Natural killer cell (primary cell): ENCODE data around the gene HUNK. TPM values are rescaled to one million over a fixed set of nuclear protein-coding genes. Genes with fewer than 3 reads are reported as not detected.

Experiments used
- ATAC-seq, 3 donors: fragments of 150-1000 bp in 2 of 3; fragments of 200-7000 bp in 1 of 3; cut with Tn5 transposase; 1 replicate in 1 of 3; 2 replicates in 2 of 3; pipeline ENCODE4 v1.10.0; 2021; ENCODE audit warnings: mild to moderate bottlenecking in 2 of 3, moderate library complexity in 2 of 3
- DNase-seq, 2 donors: peaks; one replicate each; pipeline versions ENCODE4 v3.0.0 to v3.0.0-alpha.2; 2013 to 2021; ENCODE audit warnings: mixed read lengths in 1 of 2
- H3K27ac ChIP-seq: one replicate; pipeline ENCODE4 v1.5.1; 2013; ENCODE audit warnings: mild to moderate bottlenecking, low read length
- H3K27me3 ChIP-seq: one replicate; pipeline ENCODE4 v1.6.1; 2013; ENCODE audit warnings: low read length; ENCODE audit not compliant: control insufficient read depth, insufficient read depth
- H3K36me3 ChIP-seq: one replicate; pipeline ENCODE4 v1.6.1; 2013; ENCODE audit warnings: low read length; ENCODE audit not compliant: control insufficient read depth, insufficient read depth
- H3K4me1 ChIP-seq: one replicate; pipeline ENCODE4 v1.6.1; 2013; ENCODE audit warnings: low read length; ENCODE audit not compliant: control insufficient read depth, insufficient read depth
- H3K4me3 ChIP-seq: one replicate; pipeline ENCODE4 v1.5.1; 2013; ENCODE audit warnings: low read length
- H3K9me3 ChIP-seq: one replicate; pipeline ENCODE4 v1.6.1; 2013; ENCODE audit warnings: low read length; ENCODE audit not compliant: control insufficient read depth, insufficient read depth
- H3K27ac Mint-ChIP-seq, 2 donors: one replicate each; pipeline ENCODE4 v1.8.0; 2022; ENCODE audit warnings: mild to moderate bottlenecking in 2 of 2, mixed read lengths in 2 of 2, moderate library complexity in 1 of 2
- H3K27me3 Mint-ChIP-seq, 2 donors: one replicate each; pipeline ENCODE4 v1.8.0; 2022; ENCODE audit warnings: low read depth in 2 of 2, mixed read lengths in 2 of 2
- H3K36me3 Mint-ChIP-seq: one replicate; pipeline ENCODE4 v1.8.0; 2022; ENCODE audit warnings: mixed read lengths
- H3K4me1 Mint-ChIP-seq, 2 donors: one replicate each; pipeline ENCODE4 v1.8.0; 2022; ENCODE audit warnings: mixed read lengths in 2 of 2
- H3K4me3 Mint-ChIP-seq: one replicate; pipeline ENCODE4 v1.8.0; 2022; ENCODE audit warnings: mild to moderate bottlenecking, moderate library complexity, mixed read lengths
- H3K9me3 Mint-ChIP-seq, 2 donors: one replicate each; pipeline ENCODE4 v1.8.0; 2022; ENCODE audit warnings: mixed read lengths in 2 of 2
- WGBS: methylation state at CpG from one replicate; pipeline ENCODE4 v1.1.7; 2013; ENCODE audit warnings: missing lambda C conversion rate; ENCODE audit not compliant: insufficient coverage; 5-methylcytosine and 5-hydroxymethylcytosine counted together
- intact Hi-C: fragments of 100-400 bp; cut with micrococcal nuclease; formaldehyde crosslinking; loops from one replicate; pipeline ENCODE4 v1.14.2; 2022
- total RNA-seq, 4 donors: library from RNA; stranded (reverse); fragments of 120-200 nt in 1 of 4; gene quantifications; one replicate each; pipeline versions ENCODE4 v1.2.3 to v1.2.4, GENCODE V29; 2013 to 2022
- TF ChIP-seq, protein P1 (sequence below): fragments of 200-600 bp; IDR thresholded peaks from one replicate; pipeline ENCODE4 v1.8.0; 2022; ENCODE audit warnings: antibody characterized with exemption

Gene HUNK
- total RNA-seq, 3 donors from 2014 or later (not counting 1 experiment from before 2014, with no cell fraction given) = not detected

DNA sequence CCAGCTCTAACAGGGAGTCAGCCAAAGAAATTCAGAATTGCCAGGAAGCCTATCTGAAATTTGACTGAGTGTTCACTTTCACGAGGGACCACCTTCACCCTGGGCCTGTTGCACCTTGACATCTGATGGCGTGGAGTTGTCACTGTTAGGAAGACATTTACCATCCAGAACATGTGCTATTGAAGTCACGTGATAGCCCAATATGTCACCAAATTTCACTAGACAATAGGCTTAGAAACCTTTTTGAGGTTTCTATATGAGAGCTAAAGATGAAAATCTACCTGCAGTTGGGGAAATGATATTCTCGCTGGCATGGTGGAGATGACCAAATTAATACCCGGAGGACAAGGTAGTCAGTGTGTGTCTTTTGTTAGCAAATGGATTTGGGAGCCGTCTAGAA, 102.7 kb downstream of the HUNK start:
- H3K4me3 ChIP-seq = no peak overlapping the region
- Mint-ChIP-seq H3K27me3 (peaks cover 0 to 5% of the 10 kb centered on the region in 2 donors), H3K9me3 (peaks cover 0 to 2% of the 10 kb centered on the region in 2 donors), H3K36me3 (no peaks in the 10 kb centered on the region), H3K27ac (no peak overlapping the region), H3K4me3 (no peak overlapping the region), H3K4me1 (peaks cover 20 to 26% of the 10 kb centered on the region in 2 donors)
- WGBS = 89% methylated on average over 6 of the region's 6 CpGs
- H3K27me3 ChIP-seq = no peaks in the 10 kb centered on the region
- intact Hi-C loops = no loop called here
- TF ChIP-seq, protein P1, sequence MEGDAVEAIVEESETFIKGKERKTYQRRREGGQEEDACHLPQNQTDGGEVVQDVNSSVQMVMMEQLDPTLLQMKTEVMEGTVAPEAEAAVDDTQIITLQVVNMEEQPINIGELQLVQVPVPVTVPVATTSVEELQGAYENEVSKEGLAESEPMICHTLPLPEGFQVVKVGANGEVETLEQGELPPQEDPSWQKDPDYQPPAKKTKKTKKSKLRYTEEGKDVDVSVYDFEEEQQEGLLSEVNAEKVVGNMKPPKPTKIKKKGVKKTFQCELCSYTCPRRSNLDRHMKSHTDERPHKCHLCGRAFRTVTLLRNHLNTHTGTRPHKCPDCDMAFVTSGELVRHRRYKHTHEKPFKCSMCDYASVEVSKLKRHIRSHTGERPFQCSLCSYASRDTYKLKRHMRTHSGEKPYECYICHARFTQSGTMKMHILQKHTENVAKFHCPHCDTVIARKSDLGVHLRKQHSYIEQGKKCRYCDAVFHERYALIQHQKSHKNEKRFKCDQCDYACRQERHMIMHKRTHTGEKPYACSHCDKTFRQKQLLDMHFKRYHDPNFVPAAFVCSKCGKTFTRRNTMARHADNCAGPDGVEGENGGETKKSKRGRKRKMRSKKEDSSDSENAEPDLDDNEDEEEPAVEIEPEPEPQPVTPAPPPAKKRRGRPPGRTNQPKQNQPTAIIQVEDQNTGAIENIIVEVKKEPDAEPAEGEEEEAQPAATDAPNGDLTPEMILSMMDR = no peak
- H3K36me3 ChIP-seq = no peaks in the 10 kb centered on the region
- peaks cover 13% of the 10 kb centered on the region for H3K4me1 ChIP-seq
- no peak for ATAC-seq
- no peak overlapping the region for H3K27ac ChIP-seq
- H3K9me3 ChIP-seq = peaks cover 8% of the 10 kb centered on the region
- no peak for DNase-seq

DNA sequence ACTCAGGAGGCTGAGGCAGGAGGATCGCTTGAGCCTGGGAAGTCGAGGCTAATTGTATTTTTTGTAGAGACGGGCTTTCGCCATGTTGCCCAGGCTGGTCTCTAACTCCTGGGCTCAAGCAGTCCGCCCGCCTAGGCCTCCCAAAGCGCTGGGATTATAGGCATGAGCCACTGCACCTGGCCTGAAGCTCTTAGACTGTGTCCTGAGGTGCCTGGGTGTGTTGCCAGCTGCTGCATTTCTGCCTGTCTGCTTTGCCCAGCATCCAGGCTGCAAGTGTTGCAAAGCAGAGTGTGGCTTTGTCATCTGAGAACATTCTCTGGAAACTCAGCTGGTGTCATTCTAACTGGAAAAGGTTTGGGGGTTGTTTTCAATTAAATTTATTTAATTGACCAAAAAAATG, 105.0 kb downstream of the HUNK start:
- Mint-ChIP-seq H3K4me1 (peaks cover 20 to 26% of the 10 kb centered on the region in 2 donors), H3K27ac (no peak overlapping the region), H3K27me3 (peaks cover 0 to 7% of the 10 kb centered on the region in 2 donors), H3K36me3 (no peaks in the 10 kb centered on the region), H3K4me3 (no peak overlapping the region), H3K9me3 (peaks cover 0 to 2% of the 10 kb centered on the region in 2 donors)
- Histone ChIP-seq H3K27ac (no peak overlapping the region), H3K4me3 (no peak overlapping the region), H3K9me3 (peaks cover 6% of the 10 kb centered on the region), H3K27me3 (no peaks in the 10 kb centered on the region), H3K36me3 (no peaks in the 10 kb centered on the region), H3K4me1 (peaks cover 13% of the 10 kb centered on the region)
- TF ChIP-seq, protein P1 = no peak
- no peak for ATAC-seq
- intact Hi-C loops = no loop called here
- WGBS = 91% methylated on average over 7 of the region's 7 CpGs
- DNase-seq = no peak

DNA sequence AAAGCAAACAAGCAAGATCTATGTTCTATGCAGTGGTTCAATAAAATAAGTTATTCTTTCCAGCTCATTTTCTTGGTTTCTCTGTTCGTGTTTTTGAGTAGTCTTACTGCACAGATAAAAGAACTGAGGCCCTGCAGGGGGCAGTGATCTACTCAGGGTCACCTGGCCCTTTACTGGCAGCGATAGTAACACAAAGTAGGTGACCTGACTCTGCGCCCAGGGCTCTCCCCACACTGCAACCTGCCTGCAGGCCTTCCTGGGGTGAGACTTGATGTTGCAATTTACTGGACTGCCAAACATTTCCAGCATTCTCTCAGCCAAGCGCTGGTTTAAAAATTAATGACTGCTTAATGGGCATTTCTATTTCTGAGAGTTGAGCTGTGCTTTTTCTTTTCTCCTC, 110.3 kb downstream of the HUNK start:
- intact Hi-C loops = no loop called here
- Histone ChIP-seq H3K9me3 (no peaks in the 10 kb centered on the region), H3K27me3 (no peaks in the 10 kb centered on the region), H3K4me3 (no peak overlapping the region), H3K36me3 (no peaks in the 10 kb centered on the region), H3K4me1 (no peaks in the 10 kb centered on the region), H3K27ac (no peak overlapping the region)
- no peak overlapping the region for H3K4me3 Mint-ChIP-seq
- H3K9me3 Mint-ChIP-seq = no peaks in the 10 kb centered on the region
- peaks cover 0 to 2% of the 10 kb centered on the region in 2 donors for H3K27me3 Mint-ChIP-seq
- DNase-seq (no peak), ATAC-seq (no peak)
- H3K4me1 Mint-ChIP-seq = no peaks in the 10 kb centered on the region
- 86% methylated on average over 3 of the region's 4 CpGs for WGBS
- H3K27ac Mint-ChIP-seq = no peak overlapping the region
- TF ChIP-seq, protein P1 = no peak
- no peaks in the 10 kb centered on the region for H3K36me3 Mint-ChIP-seq

DNA sequence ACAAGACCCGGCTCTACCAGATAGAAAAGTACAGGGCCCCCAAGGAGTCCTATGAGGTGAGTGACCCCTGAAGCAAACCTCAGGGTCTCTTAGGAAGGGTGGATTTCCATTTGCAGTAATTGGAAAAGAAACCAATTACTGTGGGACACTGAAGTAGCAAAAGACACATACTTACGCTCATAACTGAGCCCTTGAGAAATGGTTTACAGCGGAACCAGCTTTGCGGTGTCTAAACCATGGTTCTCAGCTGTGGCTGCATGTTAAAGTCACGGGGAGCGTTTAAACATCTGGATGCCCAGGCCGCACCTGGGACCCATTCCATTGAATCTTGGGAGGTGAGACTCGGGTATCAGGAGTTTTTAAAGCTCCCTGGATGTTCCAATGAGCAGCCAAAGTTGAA, 110.7 kb downstream of the HUNK start:
- H3K27me3 Mint-ChIP-seq = peaks cover 0 to 2% of the 10 kb centered on the region in 2 donors
- no peaks in the 10 kb centered on the region for H3K9me3 Mint-ChIP-seq
- no peaks in the 10 kb centered on the region for H3K4me1 ChIP-seq
- 91% methylated on average over 8 of the region's 8 CpGs for WGBS
- no peak overlapping the region for H3K4me3 ChIP-seq
- H3K27me3 ChIP-seq = no peaks in the 10 kb centered on the region
- no peak for ATAC-seq
- no peak overlapping the region for H3K27ac ChIP-seq
- DNase-seq = no peak
- TF ChIP-seq, protein P1 = no peak
- H3K9me3 ChIP-seq = no peaks in the 10 kb centered on the region
- no peak overlapping the region for H3K27ac Mint-ChIP-seq
- H3K4me3 Mint-ChIP-seq = no peak overlapping the region
- H3K36me3 ChIP-seq = no peaks in the 10 kb centered on the region
- intact Hi-C loops = no loop called here
- no peaks in the 10 kb centered on the region for H3K4me1 Mint-ChIP-seq
- H3K36me3 Mint-ChIP-seq = no peaks in the 10 kb centered on the region
